ENCODE results near the gene AGBL1.

GRCh38 chr15:86157606-86158293, 78.1 kb downstream of the AGBL1 start:
- TF ChIP-seq, protein P1, sequence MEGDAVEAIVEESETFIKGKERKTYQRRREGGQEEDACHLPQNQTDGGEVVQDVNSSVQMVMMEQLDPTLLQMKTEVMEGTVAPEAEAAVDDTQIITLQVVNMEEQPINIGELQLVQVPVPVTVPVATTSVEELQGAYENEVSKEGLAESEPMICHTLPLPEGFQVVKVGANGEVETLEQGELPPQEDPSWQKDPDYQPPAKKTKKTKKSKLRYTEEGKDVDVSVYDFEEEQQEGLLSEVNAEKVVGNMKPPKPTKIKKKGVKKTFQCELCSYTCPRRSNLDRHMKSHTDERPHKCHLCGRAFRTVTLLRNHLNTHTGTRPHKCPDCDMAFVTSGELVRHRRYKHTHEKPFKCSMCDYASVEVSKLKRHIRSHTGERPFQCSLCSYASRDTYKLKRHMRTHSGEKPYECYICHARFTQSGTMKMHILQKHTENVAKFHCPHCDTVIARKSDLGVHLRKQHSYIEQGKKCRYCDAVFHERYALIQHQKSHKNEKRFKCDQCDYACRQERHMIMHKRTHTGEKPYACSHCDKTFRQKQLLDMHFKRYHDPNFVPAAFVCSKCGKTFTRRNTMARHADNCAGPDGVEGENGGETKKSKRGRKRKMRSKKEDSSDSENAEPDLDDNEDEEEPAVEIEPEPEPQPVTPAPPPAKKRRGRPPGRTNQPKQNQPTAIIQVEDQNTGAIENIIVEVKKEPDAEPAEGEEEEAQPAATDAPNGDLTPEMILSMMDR (optimal IDR thresholded peaks at IDR 0.05 in 1 of 3, IDR thresholded peaks at IDR 0.05 in 1 of 3, conservative IDR thresholded peaks at IDR 0.05 in 1 of 3; ENCODE audit: extremely low read depth in 1 of 3, insufficient read depth in 2 of 3, low read length in 3 of 3), result no peak
- no peak for TF ChIP-seq EZH2 (IDR thresholded peaks at IDR 0.05; ENCODE audit: low read length)
